Measurements from ENCODE around the gene AFP.

AFP gene

DNA sequence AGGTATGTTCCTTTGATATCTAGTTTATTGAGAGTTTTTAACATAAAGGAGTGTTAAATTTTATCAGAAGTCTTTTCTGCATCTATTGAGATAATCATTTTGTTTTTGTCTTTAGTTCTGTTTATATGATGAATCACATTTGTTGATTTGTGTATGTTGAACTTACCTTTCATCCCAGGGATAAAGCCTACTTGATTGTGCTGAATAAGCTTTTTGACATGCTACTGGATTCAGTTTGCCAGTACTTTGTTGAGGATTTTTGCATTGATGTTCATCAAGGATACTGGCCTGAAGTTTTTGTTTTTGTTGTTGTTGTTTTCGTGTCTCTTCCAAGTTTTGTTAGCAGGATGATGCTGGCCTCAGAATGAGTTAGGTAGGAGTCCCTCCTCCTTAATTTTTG, 34.7 kb downstream of the AFP start:
- no peak for DNase-seq

DNA sequence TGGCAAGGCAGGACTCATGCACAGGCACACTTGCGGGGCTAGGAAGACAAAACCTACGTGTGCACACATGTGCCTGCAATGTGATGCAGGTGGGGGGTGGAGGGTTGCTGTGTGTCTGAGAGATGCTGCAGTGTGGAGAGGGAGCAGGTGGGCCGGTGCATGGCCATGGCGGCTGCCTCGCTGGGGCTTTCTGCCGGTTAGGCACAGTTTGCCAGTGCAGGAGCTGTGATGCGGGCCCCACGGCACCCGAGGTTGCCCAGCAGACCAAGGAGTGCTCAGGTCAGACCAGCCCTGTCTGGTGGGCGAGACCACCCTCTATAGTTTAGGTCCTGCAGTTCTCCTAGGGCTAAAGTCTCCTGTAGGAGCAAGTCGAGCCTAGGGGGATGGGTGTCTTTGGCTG, 41.2 kb downstream of the AFP start:
- DNase-seq, result no peak

DNA sequence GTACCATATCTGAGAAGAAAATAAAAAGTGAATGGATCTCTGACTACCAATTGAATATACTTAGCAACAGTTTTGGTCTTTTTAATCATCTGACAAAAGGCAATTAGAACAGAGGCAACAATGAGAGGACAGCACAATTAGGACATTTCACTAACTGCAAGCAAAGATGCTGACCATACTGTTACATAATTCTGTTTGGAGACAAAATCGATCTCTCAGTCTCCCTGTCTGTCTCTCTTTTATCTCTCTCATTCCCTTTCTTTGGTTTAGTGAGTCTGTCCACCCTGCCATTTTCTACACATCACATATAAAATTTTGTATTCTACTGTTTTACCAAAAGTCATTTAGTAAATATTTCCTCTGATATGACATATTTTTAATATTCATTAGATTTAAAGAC, 43.3 kb downstream of the AFP start:
- DNase-seq, result no peak

DNA sequence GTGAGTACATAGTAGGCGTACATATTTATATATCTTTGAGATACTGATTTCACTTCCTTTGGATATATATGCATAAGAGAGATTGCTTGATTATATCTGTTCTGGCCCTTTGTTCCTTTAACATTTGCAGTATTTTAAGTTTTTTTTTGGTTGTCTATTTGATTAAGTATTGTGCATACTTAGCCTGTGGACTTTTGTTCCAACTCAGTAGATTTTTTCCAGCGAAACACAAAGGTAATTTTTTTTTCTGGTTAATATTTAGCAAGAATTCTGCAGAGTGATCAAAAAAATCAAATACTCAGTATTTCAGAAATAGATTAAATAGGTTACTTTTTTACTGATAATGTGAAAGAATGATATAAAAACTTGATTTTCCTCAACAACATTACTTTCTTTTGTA, 45.3 kb downstream of the AFP start, which contains the start of gene AFM:
TSS of gene AFM (plus strand) at position 388 of the 400 bp plus-strand sequence. CDS start 31 bp downstream, outside the sequence.
- no peak for DNase-seq

- no peak for DNase-seq
Measured at GRCh38 chr4:73485085-73485484, 49.1 kb downstream of the AFP start.

DNA sequence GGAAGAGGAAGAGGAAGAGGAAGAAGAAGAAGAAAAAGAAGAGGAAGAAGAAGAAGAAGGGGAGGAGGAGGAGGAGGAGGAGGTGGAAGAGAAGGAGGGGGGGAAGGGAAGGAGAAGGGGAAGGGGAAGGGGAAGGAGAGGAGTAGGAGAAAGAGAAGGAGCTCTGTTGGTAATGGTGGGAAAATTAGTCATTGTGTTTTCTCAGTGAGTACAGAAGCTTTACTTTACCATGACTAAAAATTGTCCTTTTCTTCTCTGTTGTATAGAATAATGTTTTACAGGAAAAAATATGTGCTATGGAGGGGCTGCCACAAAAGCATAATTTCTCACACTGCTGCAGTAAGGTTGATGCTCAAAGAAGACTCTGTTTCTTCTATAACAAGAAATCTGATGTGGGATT, 49.6 kb downstream of the AFP start:
- no peak for DNase-seq

DNA sequence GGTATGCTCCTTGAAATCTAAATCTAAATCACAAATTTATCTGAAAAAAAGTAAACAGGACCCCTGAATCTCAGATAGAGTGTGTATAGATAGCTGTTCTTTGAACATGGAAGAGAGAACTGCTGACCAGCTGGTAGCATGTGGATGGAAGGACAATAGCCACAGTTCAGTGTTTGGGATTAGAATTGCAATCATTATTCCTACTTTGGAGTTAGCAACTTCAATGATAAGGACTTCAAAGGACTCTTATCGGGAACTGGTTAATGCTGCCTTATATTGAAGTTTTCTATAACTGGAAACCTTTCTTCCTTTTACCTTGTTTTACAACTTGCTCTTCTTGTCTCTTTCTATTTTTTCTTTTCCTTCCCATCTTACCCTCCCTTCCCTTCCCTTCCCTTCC, 50.5 kb downstream of the AFP start:
- DNase-seq, result no peak

DNA sequence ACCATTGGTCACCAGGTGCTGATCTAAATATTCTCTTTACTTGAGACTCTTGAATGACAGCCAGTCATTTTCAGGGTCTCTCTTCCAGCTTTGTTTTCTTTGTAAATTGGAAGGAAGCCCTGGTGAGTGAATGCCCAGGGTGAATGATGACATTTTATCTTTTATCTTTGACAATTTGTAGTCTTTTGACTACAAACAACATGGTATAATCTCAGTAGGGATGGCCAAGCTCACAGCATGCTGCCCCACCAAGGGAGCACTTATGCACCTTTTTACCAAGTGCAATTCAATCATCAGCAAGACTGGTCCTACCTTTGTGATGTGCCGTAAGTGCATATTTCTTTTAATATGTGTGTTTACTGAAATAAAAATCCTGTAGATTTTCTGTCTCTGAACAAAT, 51.2 kb downstream of the AFP start:
- no peak for DNase-seq

DNA sequence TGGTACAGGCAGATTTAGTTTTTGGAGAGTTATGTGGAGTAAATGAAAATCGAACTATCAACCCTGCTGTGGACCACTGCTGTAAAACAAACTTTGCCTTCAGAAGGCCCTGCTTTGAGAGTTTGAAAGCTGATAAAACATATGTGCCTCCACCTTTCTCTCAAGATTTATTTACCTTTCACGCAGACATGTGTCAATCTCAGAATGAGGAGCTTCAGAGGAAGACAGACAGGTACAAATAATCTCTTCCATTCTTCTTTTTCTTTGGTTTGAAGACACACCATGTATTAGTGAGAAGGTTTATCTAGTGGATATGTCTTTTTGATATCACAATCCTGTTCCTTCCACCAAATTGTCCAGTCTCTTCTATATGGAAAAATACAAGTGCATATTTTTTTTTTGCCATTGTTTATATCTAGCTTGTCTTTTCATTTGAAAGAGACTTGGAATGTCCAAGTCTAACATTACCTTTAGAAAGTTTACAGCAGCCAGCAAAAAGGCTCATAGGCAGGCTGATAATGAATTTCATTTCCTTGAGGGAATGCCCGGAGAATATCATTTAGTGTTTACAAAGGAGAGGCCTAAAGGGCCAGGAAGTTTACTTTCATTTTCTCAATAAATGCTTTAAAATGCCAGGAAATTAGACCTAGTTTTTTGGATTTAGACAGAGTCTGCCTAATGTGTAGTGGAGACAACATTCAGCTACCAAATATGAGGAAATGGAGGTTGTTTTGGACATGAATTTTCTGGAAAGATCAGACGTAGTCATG, 64.2 kb downstream of the AFP start:
- no peak for DNase-seq

DNA sequence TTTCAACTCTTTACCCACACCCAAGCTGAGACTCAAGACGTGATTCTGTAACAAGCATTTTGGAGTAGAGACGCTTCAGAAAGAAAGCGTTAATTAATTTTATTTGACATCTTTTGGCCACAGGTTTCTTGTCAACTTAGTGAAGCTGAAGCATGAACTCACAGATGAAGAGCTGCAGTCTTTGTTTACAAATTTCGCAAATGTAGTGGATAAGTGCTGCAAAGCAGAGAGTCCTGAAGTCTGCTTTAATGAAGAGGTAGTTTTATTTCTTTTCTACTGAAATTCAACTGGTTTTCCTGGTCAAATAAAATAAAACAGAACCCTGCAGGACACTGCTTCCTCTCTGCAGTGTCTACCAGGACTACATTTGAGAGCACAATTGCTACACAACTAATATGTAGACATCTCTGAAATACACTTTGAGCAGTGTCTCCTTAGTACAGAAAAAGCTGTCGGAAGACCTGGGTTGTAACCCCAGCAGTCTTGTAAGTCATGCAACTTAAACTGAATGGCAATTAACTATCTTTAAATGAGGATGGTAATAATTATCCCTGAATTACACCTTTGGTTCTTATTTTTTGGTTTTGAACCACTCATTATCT, 65.7 kb downstream of the AFP start:
- no peak for DNase-seq

DNA sequence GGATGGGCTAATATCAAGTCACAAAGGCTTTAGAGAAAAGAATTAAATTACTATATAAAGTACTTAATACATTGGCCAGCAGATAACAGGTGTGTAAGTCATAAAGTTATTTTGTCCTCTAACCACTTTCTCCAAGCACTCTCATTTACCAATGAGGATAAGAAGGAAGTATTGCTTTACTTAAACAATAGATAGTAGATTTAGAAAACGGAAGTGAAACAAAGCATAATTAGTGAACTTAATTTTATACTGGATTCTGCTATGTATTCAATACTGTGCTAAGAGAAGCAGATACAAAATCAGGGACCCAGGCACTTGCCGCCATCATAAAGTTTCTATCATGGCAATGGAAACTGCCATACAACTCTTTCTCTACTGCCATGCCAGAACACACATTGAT, 69.5 kb downstream of the AFP start:
- no peak for DNase-seq

Measured in stimulated activated CD4-positive, alpha-beta T cell treated with anti-CD3 and anti-CD28 coated beads, Interleukin-15, amount 100 ng/mL, for 24 hours (primary cell).